MM.1S (cell line): ENCODE measurements around the gene FNTB.

Experiments
- EZH2phosphoT487 ChIP-seq: fragments of 300-600 bp; sonication (generic); IDR thresholded peaks from 2 replicates; pipeline ENCODE4 v1.6.1; 2018; ENCODE audit warnings: antibody characterized with exemption, low read length
- TF ChIP-seq, protein P1 (sequence below): fragments of 300-600 bp; sonication (generic); IDR thresholded peaks from 2 replicates; pipeline ENCODE4 v1.5.1; 2016; ENCODE audit warnings: antibody characterized with exemption, low read length, mixed read lengths

DNA sequence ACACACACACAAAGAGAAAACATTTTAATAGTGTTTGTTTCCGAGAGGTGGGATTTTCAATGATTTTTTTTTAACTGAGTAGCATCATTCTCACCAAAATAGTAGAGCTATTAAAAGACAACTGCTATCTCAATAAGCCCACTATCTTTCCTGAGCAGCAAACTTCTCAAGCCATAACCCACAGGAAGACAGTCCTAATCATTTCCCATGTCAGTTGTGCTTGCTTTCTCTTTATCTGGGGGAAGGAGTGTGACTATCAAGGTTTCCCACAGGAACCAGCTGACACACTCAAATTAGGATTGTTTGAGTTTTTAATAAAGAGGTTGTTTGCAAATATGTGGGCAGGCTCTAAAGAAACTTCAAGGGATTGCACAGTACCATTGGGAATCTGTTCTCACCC lies 120.5 kb downstream of the FNTB start:
- TF ChIP-seq, protein P1, sequence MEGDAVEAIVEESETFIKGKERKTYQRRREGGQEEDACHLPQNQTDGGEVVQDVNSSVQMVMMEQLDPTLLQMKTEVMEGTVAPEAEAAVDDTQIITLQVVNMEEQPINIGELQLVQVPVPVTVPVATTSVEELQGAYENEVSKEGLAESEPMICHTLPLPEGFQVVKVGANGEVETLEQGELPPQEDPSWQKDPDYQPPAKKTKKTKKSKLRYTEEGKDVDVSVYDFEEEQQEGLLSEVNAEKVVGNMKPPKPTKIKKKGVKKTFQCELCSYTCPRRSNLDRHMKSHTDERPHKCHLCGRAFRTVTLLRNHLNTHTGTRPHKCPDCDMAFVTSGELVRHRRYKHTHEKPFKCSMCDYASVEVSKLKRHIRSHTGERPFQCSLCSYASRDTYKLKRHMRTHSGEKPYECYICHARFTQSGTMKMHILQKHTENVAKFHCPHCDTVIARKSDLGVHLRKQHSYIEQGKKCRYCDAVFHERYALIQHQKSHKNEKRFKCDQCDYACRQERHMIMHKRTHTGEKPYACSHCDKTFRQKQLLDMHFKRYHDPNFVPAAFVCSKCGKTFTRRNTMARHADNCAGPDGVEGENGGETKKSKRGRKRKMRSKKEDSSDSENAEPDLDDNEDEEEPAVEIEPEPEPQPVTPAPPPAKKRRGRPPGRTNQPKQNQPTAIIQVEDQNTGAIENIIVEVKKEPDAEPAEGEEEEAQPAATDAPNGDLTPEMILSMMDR, result no peak
- TF ChIP-seq EZH2phosphoT487, result no peak
